Motor neuron (in vitro differentiated cells): ENCODE measurements around the gene USP4. TPM values are rescaled to one million over a fixed set of nuclear protein-coding genes. Genes with fewer than 3 reads are reported as not detected.
"Not testable (repeated sequence)": the region's sequence is repeated elsewhere in the genome, so short reads cannot be mapped to it uniquely, and the experiment has no call there.

ENCODE experiments used
- ATAC-seq, 8 experiments: fragments of 200-7000 bp; cut with Tn5 transposase; replicated peaks in 6 of 8; 2 replicates each; pipeline ENCODE4 v1.8.0; 2021; ENCODE audit warnings: mild to moderate bottlenecking in 8 of 8, moderate library complexity in 8 of 8
- H3K27ac ChIP-seq, 2 donors: fragments of 250-450 bp; sonication (Bioruptor Pico); 2 replicates each; pipeline ENCODE4 v1.9.0; 2021; ENCODE audit warnings: antibody characterized with exemption in 2 of 2, mild to moderate bottlenecking in 2 of 2, moderate library complexity in 1 of 2
- H3K4me1 ChIP-seq, 2 donors: fragments of 250-450 bp; sonication (Bioruptor Pico); replicated peaks in 1 of 2; 2 replicates each; pipeline ENCODE4 v1.6.1; 2021; ENCODE audit warnings: antibody characterized with exemption in 2 of 2, mild to moderate bottlenecking in 2 of 2, moderate library complexity in 1 of 2
- H3K4me3 ChIP-seq, 5 donors: fragments of 250-450 bp; sonication (Bioruptor Pico); 2 replicates each; pipeline ENCODE4 v1.9.0; 2021; ENCODE audit warnings: antibody characterized with exemption in 5 of 5, mild to moderate bottlenecking in 5 of 5, moderate library complexity in 4 of 5
- WGBS, 10 experiments: fragments of 450-650 bp; shearing (Covaris generic); methylation state at CpG; one replicate each; pipeline ENCODE4 v1.0.0; 2022; 5-methylcytosine and 5-hydroxymethylcytosine counted together
- in situ Hi-C, 9 experiments: fragments of 400-800 bp; cut with MboI; loops; one replicate each; pipeline ENCODE4 v1.15.0; 2021; ENCODE audit warnings: low sequenced_read_pairs in 9 of 9, low pct_unique_long_range_greater_than_20kb in 2 of 9; ENCODE audit not compliant: unreplicated experiment in 9 of 9
- total RNA-seq, 8 experiments: library from RNA; unstranded; fragments of 300-600 nt; gene quantifications; 2 replicates each; pipeline versions ENCODE4 v1.2.3 to v1.2.4, GENCODE V29; 2022

The USP4 gene
- total RNA-seq, 8 experiments from 2014 or later, result 14.5 to 56.9 (median 20.0) TPM

DNA sequence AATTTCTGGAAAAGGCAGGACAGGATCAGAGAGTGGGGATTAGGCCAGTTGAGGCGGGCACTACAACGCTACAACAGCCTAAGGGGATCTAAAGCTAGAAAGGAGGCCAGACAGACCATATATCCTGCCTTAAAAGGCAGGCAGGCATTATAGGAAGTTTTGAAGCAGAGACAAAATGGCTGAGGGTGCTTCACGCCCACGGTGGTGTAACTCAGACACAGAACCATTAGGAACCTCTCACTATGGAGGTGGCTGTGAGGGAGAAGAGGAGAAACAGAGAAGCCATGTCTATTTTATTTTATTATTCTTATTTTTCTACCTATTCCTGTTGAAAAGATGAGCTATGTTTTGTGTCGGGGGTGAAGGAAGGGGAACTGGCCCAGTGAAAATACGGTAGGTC lies 2.1 kb upstream of the USP4 start:
- no peak for ATAC-seq
- in situ Hi-C loops, result loop anchor here in 2 of 9 experiments (25.0 kb wide), 1 partner anchor 95 kb away; the partner anchor contains the start of gene NICN1 (in 2 of the 2)
- no peak overlapping the region for H3K4me3 ChIP-seq
- no peak overlapping the region for H3K27ac ChIP-seq
- 80 to 100% (median 95%) methylated on average over 1 to 6 of the region's 6 CpGs; no CpG with 5 or more reads in 1 of the 10 experiments for WGBS, 10 experiments
- peaks cover 13% of the 10 kb centered on the region in 2 donors for H3K4me1 ChIP-seq

DNA sequence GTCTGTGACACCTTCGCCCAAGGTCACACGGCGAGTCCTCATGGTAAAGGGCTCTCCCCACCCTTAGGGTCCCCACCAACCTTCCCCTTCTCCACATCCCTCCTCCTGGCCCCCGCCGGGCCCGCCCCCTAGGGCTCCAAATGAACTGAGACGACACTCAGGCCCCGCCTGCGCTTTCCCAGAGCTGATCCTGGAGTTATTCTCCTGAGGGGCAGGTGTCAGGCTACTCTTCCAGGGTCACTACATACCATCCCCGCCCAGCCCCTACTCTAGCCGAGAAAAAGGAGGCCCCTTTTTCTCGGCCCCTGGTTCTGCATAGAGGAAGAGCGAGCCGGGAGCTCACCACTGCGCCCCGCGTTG lies 292 bp downstream of the USP4 start:
- ATAC-seq, result peak in 3 of 8 experiments; percentile 39 to 61 (median 40)
- H3K4me1 ChIP-seq, result peaks cover 13% of the 10 kb centered on the region in 2 donors

DNA sequence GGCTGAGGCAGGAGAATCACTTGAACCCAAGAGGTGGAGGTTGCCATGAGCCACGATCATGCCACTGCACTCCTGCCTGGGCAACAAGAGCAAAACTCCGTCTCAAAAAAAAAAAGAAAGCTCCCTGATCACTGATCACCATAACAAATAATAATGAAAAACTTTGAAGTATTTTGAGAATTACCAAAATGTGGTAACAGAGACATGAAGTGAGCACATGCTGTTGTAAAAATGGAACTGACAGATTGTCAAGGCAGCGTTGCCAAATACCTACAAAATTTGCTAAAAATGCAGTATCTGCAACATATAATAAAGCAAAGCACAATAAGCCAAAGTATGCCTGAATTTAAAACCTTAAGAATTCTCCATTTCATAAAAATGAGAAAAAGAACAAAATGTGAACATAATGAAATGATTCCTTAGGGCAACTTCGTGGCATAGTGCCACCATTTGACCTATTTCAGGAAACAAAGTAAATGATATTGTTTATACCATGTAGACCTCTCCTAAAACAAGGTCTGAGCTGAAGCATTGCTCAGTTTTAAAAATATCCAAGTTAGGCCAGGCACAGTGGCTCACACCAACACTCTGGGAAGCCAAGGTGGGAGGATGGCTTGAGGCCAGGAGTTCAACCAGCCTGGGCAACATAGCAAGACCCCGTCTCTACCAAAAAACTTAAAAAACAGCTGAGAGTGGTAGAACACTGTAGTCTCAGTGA lies 5.8 kb downstream of the USP4 start:
- 71 to 100% (median 96%) methylated on average over 1 to 4 of the region's 5 CpGs for WGBS, 10 experiments
- Histone ChIP-seq H3K4me3 (no peak overlapping the region), H3K4me1 (peaks cover 4 to 6% of the 10 kb centered on the region in 2 donors), H3K27ac (no peak overlapping the region)
- no peak for ATAC-seq
- in situ Hi-C loops, result loop anchor here in 2 of 9 experiments (25.0 kb wide), 1 partner anchor 103 kb away; the partner anchor contains the start of gene NICN1 (in 2 of the 2)

More for the DNA sequence above, 292 bp downstream of the USP4 start:
- peak overlapping the region; percentile 52 to 89 for H3K27ac ChIP-seq
- H3K4me3 ChIP-seq, result peak overlapping the region; percentile 51 to 67 (median 55)
- in situ Hi-C loops, result loop anchor here in 2 of 9 experiments (25.0 kb wide), 1 partner anchor 98 kb away; the partner anchor contains the start of gene NICN1 (in 2 of the 2)
- WGBS, 10 experiments, result 8% methylated on average over 7 of the region's 17 CpGs; no CpG with 5 or more reads in 9 of the 10 experiments

DNA sequence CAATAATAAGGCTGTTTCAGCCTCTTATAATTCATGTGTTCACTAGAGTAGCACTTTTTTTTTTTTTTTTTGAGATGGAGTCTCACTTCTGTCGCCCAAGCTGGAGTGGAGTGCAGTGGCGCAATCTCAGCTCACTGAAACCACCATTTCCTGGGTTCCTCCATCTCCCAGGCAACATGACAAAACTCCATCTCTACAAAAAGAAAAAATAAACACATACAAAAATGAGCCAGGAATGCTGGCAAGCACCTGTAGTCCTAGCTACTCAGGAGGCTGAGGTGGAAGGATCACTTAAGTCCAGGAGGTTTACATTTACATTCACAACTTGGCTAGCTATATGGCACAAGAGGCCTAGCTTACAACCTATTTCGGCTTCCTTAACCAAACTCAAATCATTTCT lies 6.8 kb downstream of the USP4 start:
- in situ Hi-C loops, result loop anchor here in 2 of 9 experiments (25.0 kb wide), 1 partner anchor 104 kb away; the partner anchor contains the start of gene NICN1 (in 2 of the 2)
- Histone ChIP-seq H3K4me1 (no peaks in the 10 kb centered on the region), H3K4me3 (no peak overlapping the region), H3K27ac (no peak overlapping the region)
- ATAC-seq, result no peak
- WGBS, 10 experiments, result 76 to 100% (median 100%) methylated on average over 1 to 3 of the region's 3 CpGs; no CpG with 5 or more reads in 2 of the 10 experiments

DNA sequence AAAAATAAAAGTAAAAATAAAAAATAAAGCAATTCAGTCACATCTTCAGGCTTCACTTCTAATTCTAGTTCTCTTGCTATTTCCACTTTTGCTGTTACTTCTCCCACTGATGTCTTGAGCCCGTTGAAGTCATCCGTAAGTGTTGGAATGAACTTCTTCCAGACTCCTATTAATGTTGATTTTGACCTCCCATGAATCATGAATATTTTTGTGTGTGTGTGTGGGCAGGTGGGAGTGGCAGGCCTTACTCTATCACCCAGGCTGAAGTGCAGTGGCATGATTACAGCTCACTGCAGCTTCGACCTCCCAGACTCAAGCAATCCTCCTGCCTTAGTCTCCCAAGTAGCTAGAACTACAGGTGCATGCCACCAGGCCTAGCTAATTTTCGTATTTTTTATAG lies 10.7 kb downstream of the USP4 start:
- H3K4me3 ChIP-seq, result no peak overlapping the region
- in situ Hi-C loops, result loop anchor here in 2 of 9 experiments (25.0 kb wide), 1 partner anchor 108 kb away; the partner anchor contains the start of gene NICN1 (in 2 of the 2)
- ATAC-seq, result no peak
- no peaks in the 10 kb centered on the region for H3K4me1 ChIP-seq
- H3K27ac ChIP-seq, result no peak overlapping the region
- WGBS, 10 experiments, result 77 to 100% (median 89%) methylated on average over 1 to 4 of the region's 4 CpGs; no CpG with 5 or more reads in 2 of the 10 experiments

DNA sequence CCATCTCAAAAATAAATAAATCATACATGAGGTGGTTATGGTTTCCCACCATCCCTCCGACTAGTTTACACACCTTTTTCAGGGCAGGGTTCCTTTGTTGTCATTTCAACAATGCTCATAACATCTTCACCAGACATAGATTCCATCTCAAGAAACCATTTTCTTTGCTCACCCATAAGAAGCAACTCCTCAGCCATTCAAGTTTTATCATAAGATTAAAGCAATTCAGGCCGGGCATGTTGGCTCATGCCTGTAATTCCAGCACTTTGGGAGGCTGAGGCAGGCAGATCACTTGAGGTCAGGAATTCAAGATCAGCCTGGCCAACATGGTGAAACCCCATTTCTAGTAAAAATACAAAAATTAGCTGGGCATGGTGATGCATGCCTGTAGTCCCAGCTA lies 11.5 kb downstream of the USP4 start:
- in situ Hi-C loops, result loop anchor here in 2 of 9 experiments (25.0 kb wide), 1 partner anchor 109 kb away; the partner anchor contains the start of gene NICN1 (in 2 of the 2)
- H3K4me1 ChIP-seq, ATAC-seq, H3K4me3 ChIP-seq, H3K27ac ChIP-seq: not testable (repeated sequence)
- 67 to 100% (median 90%) methylated on average over 1 of the region's 2 CpGs; no CpG with 5 or more reads in 7 of the 10 experiments for WGBS, 10 experiments

DNA sequence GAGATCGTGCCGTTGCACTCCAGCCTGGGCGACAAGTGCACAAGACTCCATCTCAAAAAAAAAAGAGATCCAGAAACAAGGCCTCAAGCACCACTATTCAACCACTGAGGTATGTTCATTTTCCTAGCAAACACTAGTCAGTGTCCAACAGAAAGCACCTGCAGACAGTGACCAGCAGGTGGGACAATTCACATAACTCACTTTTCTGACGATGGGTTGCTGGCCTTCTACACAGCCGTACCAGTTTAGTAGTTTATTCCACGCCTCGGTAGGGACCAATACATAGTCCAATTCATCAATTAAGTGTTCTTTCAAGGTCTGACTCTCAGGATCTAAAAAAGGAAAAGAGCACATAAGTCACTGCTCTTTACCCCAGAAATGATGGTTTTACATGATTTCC lies 12.4 kb downstream of the USP4 start:
- Histone ChIP-seq H3K4me1 (no peaks in the 10 kb centered on the region), H3K27ac (no peak overlapping the region), H3K4me3 (no peak overlapping the region)
- peak in 1 of 8 experiments; percentile 24 for ATAC-seq
- in situ Hi-C loops, result loop anchor here in 2 of 9 experiments (25.0 kb wide), 1 partner anchor 110 kb away; the partner anchor contains the start of gene NICN1 (in 2 of the 2)
- 33 to 100% (median 87%) methylated on average over 2 to 5 of the region's 7 CpGs; no CpG with 5 or more reads in 4 of the 10 experiments for WGBS, 10 experiments

DNA sequence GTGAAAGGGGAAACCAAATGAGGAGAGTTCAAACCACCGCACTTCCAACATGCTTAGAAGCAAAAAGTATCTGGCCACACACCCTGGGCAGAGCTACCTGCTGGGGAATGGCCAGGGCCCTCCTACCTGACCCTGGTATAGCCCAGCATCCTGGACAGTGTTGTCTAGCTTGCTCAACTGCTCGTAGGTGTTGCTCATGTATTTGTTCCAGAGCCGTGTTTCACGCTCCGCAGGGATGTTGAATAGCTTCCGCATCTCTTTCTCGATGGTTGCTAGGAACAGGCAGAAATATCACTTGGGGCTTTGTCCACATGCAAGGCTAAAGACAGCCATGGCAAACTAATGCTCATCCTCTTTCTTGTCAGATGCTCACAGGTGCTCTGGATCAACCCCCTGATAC lies 15.1 kb downstream of the USP4 start:
- Histone ChIP-seq H3K4me1 (no peaks in the 10 kb centered on the region), H3K4me3 (no peak overlapping the region), H3K27ac (no peak overlapping the region)
- ATAC-seq, result no peak
- WGBS, 10 experiments, result 29 to 100% (median 97%) methylated on average over 1 to 5 of the region's 7 CpGs; no CpG with 5 or more reads in 3 of the 10 experiments
- in situ Hi-C loops, result loop anchor here in 2 of 9 experiments (25.0 kb wide), 1 partner anchor 113 kb away; the partner anchor contains the start of gene NICN1 (in 2 of the 2)

DNA sequence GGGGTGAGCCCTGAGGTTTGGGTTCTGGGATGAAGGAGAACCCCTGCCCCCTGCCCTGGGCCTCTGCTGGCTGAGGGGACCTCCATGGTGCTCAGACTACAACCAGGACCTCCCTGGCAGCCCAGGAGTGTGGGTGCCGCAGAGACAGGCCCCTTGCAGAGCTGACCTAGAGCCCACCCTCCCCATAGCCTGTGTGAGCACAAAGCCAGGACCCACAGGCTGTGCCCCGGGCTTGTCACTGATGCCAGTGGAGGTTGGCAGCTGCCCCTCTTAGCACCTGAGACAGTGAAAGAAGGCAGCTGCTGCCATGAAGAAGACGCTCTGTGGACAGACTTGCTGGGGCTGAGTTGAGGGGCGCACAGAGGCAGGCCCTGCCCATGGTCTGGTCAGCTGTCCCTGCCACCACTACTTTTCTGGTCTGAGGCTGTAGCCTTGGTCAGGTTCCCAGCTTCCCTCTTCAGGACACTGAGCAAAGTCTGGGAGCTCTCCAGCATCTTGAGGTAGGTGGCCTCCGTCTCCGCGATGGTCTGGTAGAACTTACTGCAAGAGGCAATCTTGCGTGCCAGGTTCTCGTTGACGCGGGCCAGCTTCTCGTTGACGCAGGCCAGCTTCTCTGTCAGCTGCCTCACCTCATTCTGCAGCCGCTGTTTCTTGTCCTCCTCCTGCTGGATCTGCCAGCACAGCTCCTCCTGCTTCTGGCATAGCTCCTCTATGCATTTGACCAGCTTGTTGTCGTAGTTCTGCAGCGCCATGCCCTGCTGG lies 23.0 kb downstream of the USP4 start:
- in situ Hi-C loops, result no loop called here
- WGBS, 10 experiments, result 89 to 100% (median 97%) methylated on average over 3 to 10 of the region's 16 CpGs; no CpG with 5 or more reads in 3 of the 10 experiments
- no peak for ATAC-seq
- H3K4me3 ChIP-seq, result no peak overlapping the region
- no peaks in the 10 kb centered on the region for H3K4me1 ChIP-seq
- no peak overlapping the region for H3K27ac ChIP-seq

DNA sequence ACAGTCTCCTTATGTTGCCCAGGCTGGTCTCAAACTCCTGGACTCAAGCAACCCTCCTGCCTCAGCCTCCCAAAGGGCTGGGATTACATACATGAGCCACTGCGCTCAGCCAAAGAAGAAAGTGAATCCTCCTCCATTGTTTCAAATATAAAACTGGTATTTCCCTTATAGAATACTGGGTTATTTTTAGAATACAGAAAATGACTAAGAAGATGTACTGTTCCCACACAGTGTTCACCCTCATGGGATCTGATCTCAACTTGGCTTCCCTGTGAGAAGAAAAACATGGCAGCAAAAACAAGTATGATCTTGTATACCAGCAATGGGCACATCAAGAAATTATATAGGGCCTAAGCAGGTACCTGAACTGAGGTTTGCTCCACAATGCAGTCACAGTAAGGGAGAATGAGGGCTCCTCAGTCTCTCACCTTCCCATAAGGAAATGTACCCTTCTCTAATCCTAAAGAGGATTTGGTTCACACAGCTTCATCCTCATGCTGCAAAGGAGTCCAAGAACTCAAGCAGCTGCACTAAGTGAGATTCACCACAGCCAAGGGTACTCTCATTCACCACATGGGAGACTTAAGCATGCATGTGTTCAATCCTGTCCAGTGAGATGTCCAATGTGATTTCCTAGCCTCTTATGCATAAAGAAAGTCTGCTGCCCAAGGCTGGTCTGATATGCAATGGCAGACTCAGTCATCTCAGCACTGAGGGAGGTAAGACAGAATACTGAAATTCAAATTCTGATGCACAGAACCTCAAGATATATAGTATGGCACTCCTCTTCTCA lies 25.8 kb downstream of the USP4 start:
- Histone ChIP-seq H3K4me1 (no peaks in the 10 kb centered on the region), H3K4me3 (no peak overlapping the region), H3K27ac (no peak overlapping the region)
- in situ Hi-C loops, result no loop called here
- peak in 2 of 8 experiments; percentile 28 to 69 for ATAC-seq
- WGBS, 10 experiments, result 100% methylated on average over 1 of the region's 1 CpG; no CpG with 5 or more reads in 4 of the 10 experiments

DNA sequence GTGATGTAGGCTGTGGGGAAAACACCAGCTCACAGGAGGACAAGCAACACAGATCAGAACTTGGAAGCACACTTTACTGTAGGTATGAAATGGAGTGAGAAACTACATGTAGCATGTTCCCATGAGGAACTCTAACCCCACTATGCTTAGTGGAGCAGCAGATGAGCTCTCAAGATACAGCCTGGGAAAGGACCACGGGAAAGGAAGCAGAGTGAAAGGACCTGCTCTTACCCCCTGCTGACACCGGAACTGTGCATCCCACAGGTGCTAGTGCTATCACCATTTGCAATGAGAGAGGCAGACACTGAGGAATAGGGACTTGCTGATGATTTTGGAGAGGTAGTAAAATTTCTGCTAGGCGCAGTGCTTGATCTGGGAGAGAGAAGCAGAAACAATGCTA lies 28.6 kb downstream of the USP4 start:
- H3K27ac ChIP-seq, result no peak overlapping the region
- 89 to 100% (median 100%) methylated on average over 1 to 3 of the region's 3 CpGs; no CpG with 5 or more reads in 5 of the 10 experiments for WGBS, 10 experiments
- ATAC-seq, result no peak
- H3K4me3 ChIP-seq, result no peak overlapping the region
- in situ Hi-C loops, result no loop called here
- H3K4me1 ChIP-seq, result no peaks in the 10 kb centered on the region

DNA sequence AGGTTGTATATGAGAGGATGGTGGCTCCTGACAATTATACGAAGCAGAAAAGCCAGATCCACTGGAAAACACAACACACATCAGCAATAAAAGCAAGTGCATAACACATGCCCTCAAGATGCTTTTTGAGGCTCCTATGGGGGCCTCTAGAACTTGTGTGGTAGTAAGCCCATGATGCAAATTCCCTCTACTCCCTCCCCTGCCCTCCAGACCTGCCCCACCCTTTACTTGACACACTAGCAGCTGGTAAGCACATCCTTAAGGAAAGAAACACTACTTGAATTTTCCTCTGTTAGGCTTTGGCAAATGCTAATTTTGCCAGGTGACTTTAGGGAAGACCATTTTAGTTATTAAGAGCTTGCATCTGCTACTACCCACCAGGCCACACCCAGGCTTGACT lies 29.2 kb downstream of the USP4 start:
- in situ Hi-C loops, result no loop called here
- ATAC-seq, result peak in 3 of 8 experiments; percentile 89 to 98 (median 95)
- H3K4me1 ChIP-seq, result no peaks in the 10 kb centered on the region
- H3K27ac ChIP-seq, result no peak overlapping the region
- WGBS, 10 experiments, result 100% methylated on average over 1 of the region's 1 CpG; no CpG with 5 or more reads in 7 of the 10 experiments
- H3K4me3 ChIP-seq, result no peak overlapping the region
